ENCODE data around the gene TWNK.
A peak's percentile ranks its signal among the peaks of the same experiment; 100 is the strongest.

The TWNK gene

DNA sequence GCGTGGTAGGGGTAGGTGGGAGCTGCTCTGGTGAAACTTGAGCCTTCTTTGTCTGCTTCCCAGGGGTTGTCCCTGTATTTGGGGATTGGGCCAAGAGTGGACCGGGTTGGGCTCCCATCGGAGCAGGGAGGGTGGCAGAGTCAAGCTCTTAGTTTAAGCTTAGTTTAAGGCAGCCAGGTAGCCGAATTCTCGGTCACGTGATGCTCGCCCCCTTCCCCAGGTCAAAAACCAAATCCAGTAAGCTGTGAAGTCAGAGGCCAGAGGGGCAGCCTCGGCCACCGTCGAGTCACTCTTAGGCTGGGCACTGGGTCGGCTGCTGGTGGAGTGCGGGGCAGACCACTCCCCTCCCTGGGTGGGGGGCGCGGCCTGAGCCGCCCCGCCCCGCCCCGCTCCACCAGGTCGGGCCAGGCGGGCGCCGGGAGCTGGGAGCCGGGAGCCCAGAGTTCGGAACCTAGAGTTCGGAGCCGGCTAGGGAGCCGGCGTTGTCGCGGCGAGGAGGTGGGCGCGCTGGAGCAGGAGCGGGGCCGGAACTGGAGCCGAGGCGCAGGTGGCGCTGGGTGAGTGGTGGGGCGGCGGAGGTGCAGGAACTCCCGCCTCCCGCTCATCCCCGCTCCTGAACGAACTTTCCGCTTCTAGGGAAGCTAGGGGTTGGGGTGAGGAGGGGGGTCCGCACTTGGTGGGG lies 9.5 kb downstream of the TWNK start:
- DNase-seq (ENCODE audit: low spot score) = peak; percentile 76

DNA sequence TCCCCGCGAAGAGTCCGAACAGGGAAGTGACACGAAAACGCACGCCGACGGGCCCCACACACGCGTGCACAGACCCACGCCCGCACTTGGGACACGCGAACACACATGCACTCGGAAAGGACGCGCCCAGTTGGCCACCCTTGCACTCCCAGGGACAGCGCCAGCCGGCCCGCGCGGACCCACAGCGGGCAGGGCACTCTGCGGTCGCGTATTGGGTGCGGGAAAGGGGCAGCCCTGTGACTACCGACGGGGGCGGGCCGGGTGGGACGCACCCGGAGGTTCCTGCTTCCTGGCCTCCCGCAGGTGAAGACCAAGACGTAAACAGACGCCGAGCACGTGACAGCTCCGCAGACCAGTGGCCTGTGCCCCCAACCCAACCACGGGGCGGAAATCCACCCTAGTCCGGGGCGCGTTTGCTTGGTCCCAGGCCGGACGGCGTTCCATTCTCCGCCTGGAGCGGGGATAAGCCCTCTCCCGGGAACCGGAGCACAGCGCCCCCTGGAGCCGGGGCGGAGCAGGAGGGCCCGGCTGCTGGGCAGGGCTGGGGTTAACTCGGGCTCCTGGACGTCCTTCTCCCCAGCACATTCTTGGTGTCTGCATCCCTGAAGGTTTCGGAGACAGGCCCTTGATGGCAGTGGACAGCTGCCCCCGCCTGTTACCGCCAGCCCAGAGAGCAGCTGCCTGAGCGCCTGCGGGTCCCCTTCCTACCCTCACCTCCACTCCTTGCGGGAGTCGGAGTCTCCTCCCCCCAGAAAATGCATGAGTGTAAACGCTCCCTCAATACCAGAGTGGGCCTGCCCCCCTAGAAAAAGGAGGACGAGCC lies 10.2 kb downstream of the TWNK start:
- DNase-seq (ENCODE audit: low spot score) = peak; percentile 93

DNA sequence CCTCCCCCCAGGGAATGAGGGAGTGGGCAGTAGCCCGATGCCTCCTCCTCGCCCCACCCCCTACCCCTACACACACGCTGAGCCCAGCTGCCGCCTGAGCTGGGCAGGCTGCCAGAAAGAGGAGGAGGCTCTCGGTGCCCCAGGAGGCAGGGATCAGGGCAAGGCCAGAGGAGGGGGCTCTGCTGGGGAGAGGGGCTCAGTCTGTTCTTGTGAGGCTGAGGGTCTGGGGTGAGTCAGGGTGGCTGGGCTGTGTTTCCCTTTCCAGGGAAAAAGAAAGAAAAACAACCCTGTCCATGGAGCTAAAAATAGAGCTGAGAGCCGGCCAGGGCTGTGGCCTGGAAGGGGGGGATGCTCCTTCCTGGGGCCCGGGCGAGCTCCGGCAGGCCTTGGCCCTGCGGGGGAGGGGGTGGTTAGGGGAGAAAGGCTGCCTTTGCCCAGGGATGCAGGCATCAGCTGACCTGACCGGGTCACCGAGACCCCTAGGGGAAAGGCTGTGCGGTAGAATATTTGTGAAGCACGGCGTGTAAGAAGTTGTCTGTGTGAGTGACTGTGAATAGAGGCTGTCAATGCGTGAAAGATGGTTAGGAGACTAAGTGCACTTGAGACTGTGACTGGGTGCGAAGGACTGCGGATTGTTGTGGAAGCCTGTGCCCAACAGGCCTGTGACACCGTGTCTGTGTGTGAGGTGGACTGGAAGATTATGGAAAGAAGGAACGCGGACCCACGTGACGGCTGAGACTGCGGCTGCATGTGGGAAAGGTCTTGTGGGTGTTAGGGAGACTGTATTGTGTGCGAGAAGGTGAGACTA lies 11.0 kb downstream of the TWNK start:
- peak; percentile 70 for DNase-seq (ENCODE audit: low spot score)

DNA sequence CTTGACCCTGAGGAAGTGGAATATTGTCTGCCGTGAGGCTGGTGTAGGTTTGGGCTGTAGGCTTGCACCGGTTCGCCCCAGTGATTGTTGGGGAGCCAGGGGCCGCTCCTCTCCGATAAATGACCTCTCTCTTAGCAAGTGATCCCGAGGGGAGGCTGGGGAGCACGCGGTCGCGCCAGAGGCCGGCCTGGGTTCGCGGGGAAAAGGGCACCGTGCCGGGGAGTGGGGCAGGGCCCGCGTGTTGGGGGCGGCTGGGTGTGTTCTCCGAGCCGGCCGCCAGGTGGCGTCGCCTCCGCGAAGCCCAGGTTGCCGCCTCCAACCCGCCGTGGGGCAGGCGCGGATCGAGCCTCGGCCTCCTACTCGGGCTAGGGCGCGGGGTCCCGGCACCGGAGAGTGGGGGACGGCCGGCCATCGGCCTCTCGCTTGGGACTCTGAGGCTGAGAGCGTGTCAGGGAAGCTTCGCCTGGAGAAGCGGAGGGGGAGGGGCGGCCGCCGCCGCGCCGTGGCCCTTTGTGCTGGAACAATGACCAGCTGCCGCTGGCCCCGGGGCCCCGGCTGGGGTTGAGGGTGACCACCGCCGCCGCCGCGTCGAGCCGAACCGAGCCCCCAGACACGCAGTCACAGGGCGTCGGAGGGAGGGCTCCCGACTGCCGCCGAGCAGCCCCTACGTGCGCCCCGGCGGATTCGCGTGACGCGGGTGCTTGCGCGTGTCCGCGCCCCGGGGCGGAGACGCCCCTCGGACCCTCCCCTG lies 11.8 kb downstream of the TWNK start:
- peak; percentile 92 for DNase-seq (ENCODE audit: low spot score)

DNA sequence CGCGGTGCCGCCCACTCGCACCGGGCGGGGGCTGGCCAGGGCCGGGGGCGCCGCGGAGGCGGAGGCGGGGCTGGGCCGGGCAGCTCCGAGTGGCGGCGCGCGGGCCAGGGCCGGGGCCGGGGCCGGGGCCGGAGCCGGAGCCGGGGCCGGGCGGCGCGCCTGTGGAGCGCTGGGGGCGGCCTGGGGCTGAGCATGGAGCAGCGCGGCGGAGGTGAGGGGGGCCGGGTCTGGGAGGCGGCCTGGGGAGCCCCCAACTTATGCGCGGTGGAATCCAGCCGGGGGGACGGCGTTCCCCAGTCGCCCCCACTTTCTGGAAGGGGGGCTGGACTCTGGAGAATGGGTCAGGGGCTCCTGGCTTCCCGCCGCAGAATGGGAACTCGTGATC lies 12.4 kb downstream of the TWNK start, which contains the start of gene LZTS2:
Gene LZTS2, plus strand, starts transcription at position 67 of the 385 bp plus-strand sequence. CDS start 2,731 bp downstream, outside the sequence.
- no peak for DNase-seq (ENCODE audit: low spot score)

DNA sequence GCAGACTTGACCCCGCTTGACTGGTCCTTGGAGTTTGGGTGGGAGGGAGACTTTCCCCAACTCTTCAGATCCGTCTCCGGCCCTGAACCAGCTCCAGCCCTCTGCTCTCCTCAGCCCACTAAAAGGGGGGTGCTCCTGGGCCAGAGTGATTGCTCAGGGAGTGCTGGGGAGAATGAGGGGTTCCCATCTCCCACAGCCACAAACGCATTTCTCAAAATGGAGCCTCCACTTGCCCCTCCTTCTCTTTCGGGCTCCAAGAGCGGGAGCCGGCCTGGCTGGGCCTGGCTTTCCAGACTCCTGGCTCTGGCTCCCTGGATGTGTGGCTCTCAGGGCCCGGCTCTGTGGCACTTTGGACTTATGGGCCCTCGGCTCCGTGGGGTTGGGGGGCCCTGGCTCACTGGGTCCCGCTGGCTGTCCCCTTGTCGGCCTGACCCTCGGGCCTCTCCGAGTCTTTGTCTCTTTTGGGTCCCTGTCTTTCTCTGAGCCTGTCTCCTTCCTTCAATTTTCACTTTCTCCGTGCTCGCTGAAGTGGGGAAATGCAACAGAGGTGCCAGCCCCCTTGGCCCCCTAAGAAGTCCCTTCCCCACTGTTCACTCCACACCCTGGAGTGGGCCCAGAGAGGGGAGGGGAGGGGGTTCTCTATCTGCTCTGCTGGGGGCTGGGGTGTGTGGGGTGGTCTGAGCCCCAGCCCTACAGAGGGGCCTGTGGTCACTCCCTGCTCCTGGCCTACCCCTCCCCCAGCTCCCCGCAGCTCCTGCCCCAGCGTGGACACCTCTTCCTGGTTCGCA lies 13.0 kb downstream of the TWNK start:
- no peak for DNase-seq (ENCODE audit: low spot score)

DNA sequence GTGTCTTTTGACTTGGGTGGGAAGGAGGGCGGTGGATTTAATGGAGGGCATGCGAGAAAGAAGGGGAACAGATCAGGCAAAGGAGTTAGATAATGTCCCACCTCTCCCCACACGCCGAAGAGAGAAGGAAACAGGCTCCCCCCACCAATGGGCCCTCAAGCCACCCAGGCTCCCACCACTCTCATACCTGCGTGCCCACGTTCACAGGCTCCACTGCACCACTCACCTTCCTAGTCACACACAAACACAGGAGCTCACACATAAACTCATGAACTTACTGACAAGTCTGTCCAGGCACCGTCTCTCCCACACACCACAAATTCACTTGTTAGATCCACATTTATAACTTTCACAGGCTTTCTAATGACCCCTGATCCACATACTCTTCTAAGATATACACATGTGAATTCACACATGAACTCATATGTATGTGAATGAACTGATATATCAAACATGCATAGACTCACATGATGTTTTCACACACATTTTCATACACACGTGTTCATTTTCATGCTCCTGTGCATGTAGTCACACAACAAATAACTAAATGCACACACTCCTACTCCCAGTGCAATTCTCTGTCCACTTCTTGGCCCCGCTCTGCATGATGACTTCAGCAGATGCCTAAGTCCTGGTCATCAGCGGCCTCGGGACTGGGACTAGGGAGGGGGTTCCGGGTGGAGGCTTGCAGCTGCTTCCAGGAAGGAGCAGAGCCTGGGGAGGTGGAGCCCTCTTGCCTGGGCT lies 13.7 kb downstream of the TWNK start:
- no peak for DNase-seq (ENCODE audit: low spot score)

DNA sequence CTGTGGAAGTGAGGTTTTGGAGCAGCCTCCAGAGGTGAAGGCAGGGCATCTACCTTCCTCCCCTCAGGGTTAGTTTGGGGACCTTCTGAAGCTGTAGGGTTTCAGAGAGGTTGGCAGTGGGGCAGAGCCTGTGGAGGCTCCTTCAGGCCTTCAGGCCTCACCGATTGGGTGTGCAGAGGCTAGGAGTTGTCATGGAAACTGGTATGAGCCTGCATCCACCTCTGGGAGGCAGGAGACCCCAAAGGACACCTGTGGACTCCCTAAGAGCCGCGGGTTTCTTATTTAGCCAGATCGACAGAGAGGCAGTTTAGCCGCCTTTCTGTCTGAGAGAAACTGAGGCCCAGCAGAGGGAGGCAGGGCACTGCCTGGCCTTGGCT lies 14.3 kb downstream of the TWNK start:
- DNase-seq (ENCODE audit: low spot score) = no peak

DNA sequence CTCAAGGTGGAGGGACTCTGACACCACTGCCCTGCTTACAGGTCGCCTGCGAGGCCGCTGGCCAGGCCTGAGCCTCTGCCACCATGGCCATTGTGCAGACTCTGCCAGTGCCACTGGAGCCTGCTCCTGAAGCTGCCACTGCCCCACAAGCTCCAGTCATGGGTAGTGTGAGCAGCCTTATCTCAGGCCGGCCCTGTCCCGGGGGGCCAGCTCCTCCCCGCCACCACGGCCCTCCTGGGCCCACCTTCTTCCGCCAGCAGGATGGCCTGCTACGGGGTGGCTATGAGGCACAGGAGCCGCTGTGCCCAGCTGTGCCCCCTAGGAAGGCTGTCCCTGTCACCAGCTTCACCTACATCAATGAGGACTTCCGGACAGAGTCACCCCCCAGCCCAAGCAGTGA lies 15.1 kb downstream of the TWNK start:
- no peak for DNase-seq (ENCODE audit: low spot score)

DNA sequence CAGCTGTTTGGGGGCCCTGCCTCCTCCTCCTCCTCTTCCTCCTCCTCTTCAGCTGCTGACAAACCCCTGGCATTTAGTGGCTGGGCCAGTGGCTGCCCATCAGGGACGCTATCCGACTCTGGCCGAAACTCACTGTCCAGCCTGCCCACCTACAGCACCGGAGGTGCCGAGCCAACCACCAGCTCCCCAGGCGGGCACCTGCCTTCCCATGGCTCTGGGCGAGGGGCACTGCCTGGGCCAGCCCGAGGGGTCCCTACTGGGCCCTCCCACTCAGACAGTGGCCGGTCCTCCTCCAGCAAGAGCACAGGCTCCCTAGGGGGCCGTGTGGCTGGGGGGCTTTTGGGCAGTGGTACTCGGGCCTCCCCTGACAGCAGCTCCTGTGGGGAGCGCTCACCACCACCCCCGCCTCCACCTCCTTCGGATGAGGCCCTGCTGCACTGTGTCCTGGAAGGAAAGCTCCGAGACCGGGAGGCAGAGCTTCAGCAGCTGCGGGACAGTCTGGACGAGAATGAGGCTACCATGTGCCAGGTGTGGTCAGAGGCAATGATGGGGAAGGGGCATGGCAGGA lies 16.4 kb downstream of the TWNK start:
- no peak for DNase-seq (ENCODE audit: low spot score)

DNA sequence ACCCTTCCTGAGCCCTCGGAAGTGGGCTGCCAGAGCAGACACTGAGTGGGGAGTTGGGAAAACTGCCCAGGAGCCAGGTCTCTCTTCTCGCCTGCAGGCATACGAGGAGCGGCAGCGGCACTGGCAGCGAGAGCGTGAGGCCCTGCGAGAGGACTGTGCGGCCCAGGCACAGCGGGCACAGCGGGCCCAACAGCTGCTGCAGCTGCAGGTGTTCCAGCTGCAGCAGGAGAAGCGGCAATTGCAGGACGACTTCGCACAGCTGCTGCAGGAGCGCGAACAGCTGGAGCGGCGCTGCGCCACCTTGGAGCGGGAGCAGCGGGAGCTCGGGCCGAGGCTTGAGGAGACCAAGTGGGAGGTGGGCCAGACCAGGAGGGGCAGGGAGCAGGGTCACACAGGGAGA lies 18.0 kb downstream of the TWNK start:
- DNase-seq (ENCODE audit: low spot score) = no peak

DNA sequence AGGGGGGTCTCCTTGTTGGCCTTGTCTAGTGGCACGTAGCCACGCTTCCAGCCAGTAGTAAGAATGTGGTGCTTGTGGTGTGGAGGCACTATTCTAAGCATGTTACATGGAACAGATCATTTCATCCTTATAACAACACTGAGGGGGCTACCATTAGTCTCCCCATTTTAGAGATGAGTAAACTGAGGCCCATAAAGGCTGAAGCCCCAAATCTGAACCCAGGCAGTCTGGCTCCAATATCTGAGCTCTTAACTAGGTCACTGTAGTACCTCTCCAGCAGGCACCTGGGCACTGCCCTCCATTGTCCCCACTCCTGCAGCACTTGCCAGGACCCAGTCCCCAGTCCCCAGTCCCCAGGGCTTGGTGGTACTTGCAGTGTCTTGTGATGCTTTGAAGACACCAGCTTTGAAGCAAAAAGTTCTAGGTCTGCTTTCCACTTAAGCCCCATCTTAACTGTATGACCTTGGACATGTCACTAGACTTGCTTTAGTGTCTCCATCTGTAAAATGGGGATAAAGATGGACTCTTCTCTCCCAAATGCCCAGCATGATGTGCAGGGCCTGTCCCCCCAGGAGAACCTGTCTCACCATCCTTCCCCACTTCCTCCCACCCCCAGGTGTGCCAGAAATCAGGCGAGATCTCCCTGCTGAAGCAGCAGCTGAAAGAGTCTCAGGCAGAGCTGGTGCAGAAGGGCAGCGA lies 18.7 kb downstream of the TWNK start:
- no peak for DNase-seq (ENCODE audit: low spot score)

DNA sequence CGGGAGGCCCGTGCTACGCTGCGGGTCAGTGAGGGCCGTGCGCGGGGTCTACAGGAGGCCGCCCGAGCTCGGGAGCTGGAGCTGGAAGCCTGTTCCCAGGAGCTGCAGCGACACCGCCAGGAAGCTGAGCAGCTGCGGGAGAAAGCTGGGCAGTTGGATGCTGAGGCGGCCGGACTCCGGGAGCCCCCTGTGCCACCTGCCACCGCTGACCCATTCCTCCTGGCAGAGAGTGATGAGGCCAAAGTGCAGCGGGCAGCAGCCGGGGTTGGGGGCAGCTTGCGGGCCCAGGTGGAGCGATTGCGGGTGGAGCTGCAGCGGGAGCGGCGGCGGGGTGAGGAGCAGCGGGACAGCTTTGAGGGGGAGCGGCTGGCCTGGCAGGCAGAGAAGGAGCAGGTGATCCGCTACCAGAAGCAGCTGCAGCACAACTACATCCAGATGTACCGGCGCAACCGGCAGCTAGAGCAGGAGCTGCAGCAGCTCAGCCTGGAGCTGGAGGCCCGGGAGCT lies 19.3 kb downstream of the TWNK start:
- no peak for DNase-seq (ENCODE audit: low spot score)

DNA sequence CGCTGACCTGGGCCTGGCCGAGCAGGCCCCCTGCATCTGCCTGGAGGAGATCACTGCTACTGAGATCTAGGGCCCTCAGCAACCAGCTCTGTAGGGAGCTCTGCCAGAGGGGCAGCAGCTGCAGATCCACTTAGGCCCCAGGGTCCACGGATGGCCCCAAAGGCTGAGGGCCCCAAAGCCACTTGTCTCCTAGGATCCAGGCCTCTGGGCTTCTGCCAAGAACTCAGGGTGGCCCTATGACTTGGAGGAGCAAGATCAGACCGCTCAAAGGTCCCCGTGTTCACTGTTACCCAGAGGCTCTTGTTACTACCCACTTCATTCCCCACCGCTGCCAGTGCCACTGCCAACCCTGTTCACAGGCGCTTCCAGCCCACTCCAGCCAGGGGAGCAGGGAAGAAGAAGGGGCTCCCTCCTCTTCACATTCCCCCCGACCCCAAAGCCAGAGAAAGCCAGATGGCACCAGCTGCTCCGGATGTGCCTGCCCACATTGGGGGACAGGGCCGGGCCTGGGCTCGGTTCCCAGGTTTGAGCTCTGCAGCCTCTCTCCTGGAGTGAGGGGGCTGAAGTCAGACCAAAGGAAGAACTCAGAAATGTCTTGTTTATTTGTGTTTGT lies 19.9 kb downstream of the TWNK start:
- DNase-seq (ENCODE audit: low spot score) = no peak

DNA sequence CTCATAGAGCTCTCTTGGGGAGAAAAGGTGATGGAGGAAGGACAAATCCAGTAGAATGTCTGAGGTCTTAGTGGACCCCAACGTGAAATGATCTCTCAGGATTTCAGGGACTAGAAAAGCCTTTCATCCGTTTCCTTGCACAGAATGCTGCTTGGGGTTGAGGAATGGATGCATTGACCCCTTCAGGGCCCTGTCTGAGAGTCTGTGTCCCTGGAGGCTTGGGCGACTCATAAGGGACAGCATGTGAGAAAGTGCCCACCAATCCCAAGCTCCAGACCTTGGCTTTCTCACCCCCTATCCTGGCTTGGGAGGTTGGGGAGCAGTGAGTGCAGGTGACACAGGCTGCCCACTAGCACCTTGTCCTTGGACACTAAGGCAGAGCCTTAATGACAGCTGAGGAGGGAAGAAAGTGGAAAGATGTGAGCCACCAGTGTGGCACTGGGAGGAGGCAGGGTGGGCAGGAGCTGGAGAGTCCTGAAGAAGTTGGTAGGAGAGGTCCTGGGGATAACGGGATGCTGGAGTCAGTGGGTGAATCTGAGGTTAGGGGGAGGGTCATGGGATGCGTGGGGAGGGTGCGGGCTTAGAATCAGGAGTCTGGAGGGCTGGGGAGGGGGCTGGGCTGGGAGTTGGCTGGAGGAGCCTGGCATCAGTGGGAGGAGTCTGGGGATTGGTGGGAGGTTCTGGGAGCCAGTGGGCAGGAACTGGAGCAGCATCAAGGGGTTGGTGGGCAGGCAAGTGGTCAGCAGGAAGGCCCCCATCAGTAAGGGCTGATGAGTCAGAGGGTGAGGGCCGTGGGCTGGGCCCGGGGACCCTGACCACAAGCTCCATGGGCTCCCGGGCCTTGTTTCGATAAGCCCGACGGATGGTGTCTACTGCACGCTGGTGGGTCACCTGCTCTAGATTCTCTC lies 20.8 kb downstream of the TWNK start:
- no peak for DNase-seq (ENCODE audit: low spot score)

DNA sequence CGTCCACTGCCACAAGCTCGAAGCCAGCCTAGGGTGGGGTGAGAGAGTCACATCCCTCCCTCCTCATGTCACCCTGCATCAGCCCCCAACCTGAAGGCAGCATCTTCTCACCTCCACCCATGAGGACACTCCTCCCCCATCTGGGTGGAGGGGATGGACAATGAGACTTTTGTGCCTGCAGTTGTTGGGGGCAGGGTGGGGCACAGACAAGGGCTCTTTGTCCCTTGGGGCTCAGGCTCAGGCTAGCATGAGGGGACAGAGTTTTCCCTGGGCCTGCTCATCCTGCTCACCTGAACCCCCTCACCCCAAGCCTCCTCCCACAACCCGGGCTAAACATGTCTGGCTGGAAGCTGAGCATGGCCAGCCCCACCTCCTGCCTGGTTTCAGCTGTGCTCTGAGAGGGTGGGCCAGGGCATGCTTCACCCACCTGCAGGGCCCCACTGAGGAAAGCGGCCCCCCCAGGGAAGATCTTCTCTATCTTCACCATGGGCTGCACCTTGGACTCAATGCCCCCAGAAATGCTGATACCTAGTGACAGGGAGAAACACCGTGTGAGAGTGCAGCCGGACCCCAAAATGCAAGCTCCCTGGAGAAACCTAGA lies 21.6 kb downstream of the TWNK start:
- no peak for DNase-seq (ENCODE audit: low spot score)

DNA sequence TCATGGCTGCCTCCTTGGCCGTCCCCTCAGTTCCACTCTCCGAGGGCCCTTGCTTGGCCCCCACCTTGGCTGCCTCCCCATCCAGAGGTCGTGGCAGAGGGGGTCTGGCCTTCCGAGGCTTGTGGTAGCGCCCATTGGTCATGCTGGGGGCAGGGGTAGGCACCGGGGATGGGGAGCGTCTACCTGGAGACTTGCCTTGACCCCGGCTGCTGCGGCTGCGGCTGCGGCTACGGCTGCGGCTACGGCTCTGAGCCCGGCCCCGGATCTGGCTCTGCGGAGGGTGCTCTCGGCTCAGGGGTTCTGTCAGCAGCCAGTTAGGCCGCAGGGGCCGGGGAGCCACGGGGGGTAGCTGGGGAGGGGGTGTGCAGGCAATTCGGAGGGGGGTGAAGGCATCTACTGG lies 23.0 kb downstream of the TWNK start:
- DNase-seq (ENCODE audit: low spot score) = no peak

All from ecto neural progenitor cell (in vitro differentiated cells).